Cardiac muscle cell (in vitro differentiated cells and primary cell): ENCODE measurements around the gene CLCA1. TPM values are rescaled to one million over a fixed set of nuclear protein-coding genes. Genes with fewer than 3 reads are reported as not detected.

ENCODE experiments used
- DNase-seq, 2 donors: peaks; one replicate each; pipeline versions ENCODE4 v3.0.0 to v3.0.0-alpha.2; 2010 to 2017; ENCODE audit warnings: low read depth in 1 of 2, low spot score in 1 of 2
- H3K27ac ChIP-seq: fragments of 200-600 bp; sonication (generic); 2 replicates; pipeline ENCODE4 v1.5.1; 2016
- H3K27me3 ChIP-seq: fragments of 200-600 bp; sonication (generic); 2 replicates; pipeline ENCODE4 v1.6.0; 2016; ENCODE audit warnings: control low read depth
- H3K36me3 ChIP-seq: fragments of 200-600 bp; sonication (generic); 2 replicates; pipeline ENCODE4 v1.5.1; 2016; ENCODE audit warnings: control low read depth
- H3K4me1 ChIP-seq: fragments of 200-600 bp; sonication (generic); 2 replicates; pipeline ENCODE4 v1.8.1; 2017; ENCODE audit warnings: low read depth, mild to moderate bottlenecking, mixed run types
- H3K4me3 ChIP-seq: fragments of 200-600 bp; sonication (generic); 2 replicates; pipeline ENCODE4 v1.5.1; 2016; ENCODE audit warnings: mild to moderate bottlenecking
- H3K9me3 ChIP-seq: fragments of 200-600 bp; sonication (generic); 2 replicates; pipeline ENCODE4 v1.5.1; 2017; ENCODE audit warnings: low read depth, mild to moderate bottlenecking, control low read depth
- CTCF ChIP-seq: IDR thresholded peaks from 2 replicates; pipeline ENCODE4 v1.5.1; 2012; ENCODE audit warnings: low read depth, mild to moderate bottlenecking, low read length
- polyA plus RNA-seq: library from polyadenylated mRNA; unstranded; fragments of >200 nt; fragmentation: Nextera tagmentation; extraction: Ambion mirVana; gene quantifications from 2 replicates; pipeline ENCODE4 v1.2.1, GENCODE V29; 2016
- total RNA-seq: library from RNA; depleted of rRNA; stranded (reverse); fragments of >200 nt; gene quantifications from 2 replicates; pipeline ENCODE4 v1.2.3, GENCODE V29; 2016

The CLCA1 gene
- total and polyA plus RNA-seq, 2 experiments from 2014 or later, result not detected

GRCh38 chr1:86441581-86441980 is 27.1 kb upstream of the CLCA1 start:
- no peaks in the 10 kb centered on the region for H3K4me1 ChIP-seq
- no peak for DNase-seq
- no peaks in the 10 kb centered on the region for H3K9me3 ChIP-seq
- no peaks in the 10 kb centered on the region for H3K27me3 ChIP-seq
- H3K27ac ChIP-seq, result no peak overlapping the region
- no peaks in the 10 kb centered on the region for H3K36me3 ChIP-seq
- H3K4me3 ChIP-seq, result no peak overlapping the region
- no peak for TF ChIP-seq CTCF

DNA sequence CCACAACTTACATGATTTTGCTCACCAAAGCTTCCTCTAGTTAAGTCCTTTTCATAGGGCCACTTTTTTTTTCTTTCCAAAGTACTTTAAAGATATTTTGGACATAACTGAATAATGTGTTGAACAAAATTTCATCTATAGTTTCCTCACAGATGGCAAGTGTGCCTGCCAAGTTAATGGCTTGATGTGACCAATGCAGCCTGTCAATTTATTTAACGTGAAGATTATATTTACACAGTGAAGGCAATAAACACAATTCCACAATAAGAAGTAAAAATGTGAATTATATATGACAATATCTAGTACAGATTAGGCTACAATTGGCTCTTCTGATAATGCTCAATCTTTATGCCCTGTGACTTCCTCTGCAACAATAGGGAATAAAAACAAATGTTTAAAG is 26.7 kb upstream of the CLCA1 start:
- no peaks in the 10 kb centered on the region for H3K9me3 ChIP-seq
- no peaks in the 10 kb centered on the region for H3K4me1 ChIP-seq
- no peak overlapping the region for H3K27ac ChIP-seq
- H3K27me3 ChIP-seq, result no peaks in the 10 kb centered on the region
- no peaks in the 10 kb centered on the region for H3K36me3 ChIP-seq
- no peak for DNase-seq
- TF ChIP-seq CTCF, result no peak
- H3K4me3 ChIP-seq, result no peak overlapping the region

- TF ChIP-seq CTCF, result no peak
These were observed 22.8 kb upstream of the CLCA1 start for GRCh38 chr1:86445919-86446318.

DNA sequence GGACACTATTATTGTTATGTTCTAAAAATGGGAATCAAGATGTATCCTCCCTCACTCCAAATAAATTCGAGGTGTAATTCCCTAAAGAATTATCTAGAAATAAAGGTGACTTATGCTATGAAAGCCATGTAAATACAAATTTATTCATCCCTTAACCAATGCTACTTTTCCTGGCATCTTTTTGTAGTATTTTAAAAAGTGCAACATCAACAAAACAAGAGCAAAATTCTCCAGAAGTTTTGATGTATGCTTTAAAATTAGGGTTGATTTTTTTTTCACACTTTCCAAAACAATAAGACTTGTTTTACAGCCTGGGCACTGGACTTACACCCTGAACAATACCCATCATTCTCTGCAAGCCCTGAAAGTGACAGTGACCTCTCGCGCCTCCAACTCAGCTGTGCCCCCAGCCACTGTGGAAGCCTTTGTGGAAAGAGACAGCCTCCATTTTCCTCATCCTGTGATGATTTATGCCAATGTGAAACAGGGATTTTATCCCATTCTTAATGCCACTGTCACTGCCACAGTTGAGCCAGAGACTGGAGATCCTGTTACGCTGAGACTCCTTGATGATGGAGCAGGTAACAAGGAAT is 21.4 kb upstream of the CLCA1 start:
- no peak for DNase-seq
- no peak for TF ChIP-seq CTCF
- H3K9me3 ChIP-seq, result no peaks in the 10 kb centered on the region
- H3K4me3 ChIP-seq, result no peak overlapping the region
- H3K36me3 ChIP-seq, result no peaks in the 10 kb centered on the region
- H3K4me1 ChIP-seq, result no peaks in the 10 kb centered on the region
- H3K27me3 ChIP-seq, result no peaks in the 10 kb centered on the region
- H3K27ac ChIP-seq, result no peak overlapping the region

More at GRCh38 chr1:86445919-86446318, 22.8 kb upstream of the CLCA1 start:
- no peaks in the 10 kb centered on the region for H3K36me3 ChIP-seq
- H3K4me1 ChIP-seq, result no peaks in the 10 kb centered on the region
- H3K27ac ChIP-seq, result no peak overlapping the region
- DNase-seq, result peak in 1 of 2 donors; percentile 19
- no peaks in the 10 kb centered on the region for H3K27me3 ChIP-seq
- no peaks in the 10 kb centered on the region for H3K9me3 ChIP-seq
- H3K4me3 ChIP-seq, result no peak overlapping the region

GRCh38 chr1:86448670-86449069 is 20.1 kb upstream of the CLCA1 start:
- H3K4me1 ChIP-seq, result no peaks in the 10 kb centered on the region
- H3K27me3 ChIP-seq, result no peaks in the 10 kb centered on the region
- H3K36me3 ChIP-seq, result no peaks in the 10 kb centered on the region
- DNase-seq, result no peak
- H3K4me3 ChIP-seq, result no peak overlapping the region
- H3K9me3 ChIP-seq, result no peaks in the 10 kb centered on the region
- no peak overlapping the region for H3K27ac ChIP-seq
- TF ChIP-seq CTCF, result no peak
